Breast epithelium (tissue), 4 donors: ENCODE data around the gene FANCC. TPM values are rescaled to one million over a fixed set of nuclear protein-coding genes. Genes with fewer than 3 reads are reported as not detected.

Experiments used
- DNase-seq, 2 donors: peaks; one replicate each; pipeline ENCODE4 v3.0.0-alpha.2; 2019; ENCODE audit warnings: low spot score in 2 of 2
- H3K27ac ChIP-seq, 2 donors: fragments of 200-600 bp; sonication (generic) in 1 of 2; one replicate each; pipeline ENCODE4 v1.5.1; 2016 to 2019; ENCODE audit warnings: mild to moderate bottlenecking in 1 of 2
- H3K27me3 ChIP-seq, 2 donors: fragments of 200-600 bp; sonication (generic) in 1 of 2; one replicate each; pipeline versions ENCODE4 v1.5.1 to v1.6.0; 2017 to 2019; ENCODE audit warnings: control low read depth in 1 of 2, mild to moderate bottlenecking in 1 of 2
- H3K36me3 ChIP-seq: fragments of 200-600 bp; one replicate; pipeline ENCODE4 v1.5.1; 2019
- H3K4me1 ChIP-seq, 2 donors: fragments of 200-600 bp; sonication (generic); one replicate each; pipeline ENCODE4 v1.5.1; 2016 to 2019; ENCODE audit warnings: control low read depth in 1 of 2
- H3K4me3 ChIP-seq, 3 donors: fragments of 200-600 bp; sonication (generic); 1 replicate in 2 of 3; 2 replicates in 1 of 3; pipeline ENCODE4 v1.5.1; 2016 to 2019; ENCODE audit warnings: mild to moderate bottlenecking in 3 of 3, moderate library complexity in 2 of 3
- H3K9me3 ChIP-seq, 2 donors: fragments of 200-600 bp; sonication (generic) in 1 of 2; one replicate each; pipeline ENCODE4 v1.5.1; 2016 to 2019; ENCODE audit warnings: control low read depth in 1 of 2
- POLR2A ChIP-seq: fragments of 450-650 bp; IDR thresholded peaks from one replicate; pipeline ENCODE4 v1.6.1; 2016; ENCODE audit warnings: antibody characterized with exemption, mild to moderate bottlenecking, moderate library complexity
- POLR2AphosphoS5 ChIP-seq, 3 donors: sonication (generic); formaldehyde crosslinking; IDR thresholded peaks; one replicate each; pipeline ENCODE4 v1.6.1; 2017; ENCODE audit warnings: antibody characterized with exemption in 3 of 3
- intact Hi-C: fragments of 100-400 bp; cut with DNase I; formaldehyde crosslinking; loops from one replicate; pipeline ENCODE4 v1.15.1; 2023; ENCODE audit warnings: low total_unique reads
- total RNA-seq, 3 donors: library from RNA; depleted of rRNA; stranded (reverse); fragments of >200 nt; gene quantifications; one replicate each; pipeline ENCODE4 v1.1.0, GENCODE V29; 2016
- TF ChIP-seq, protein P1 (sequence below), 3 donors: fragments of 450-650 bp; IDR thresholded peaks; one replicate each; pipeline ENCODE4 v1.5.1; 2016 to 2017; ENCODE audit warnings: antibody characterized with exemption in 3 of 3, mild to moderate bottlenecking in 3 of 3, moderate library complexity in 3 of 3

Gene FANCC
- total RNA-seq, 3 donors from 2014 or later, result 4.2 to 11.4 (median 9.2) TPM

DNA sequence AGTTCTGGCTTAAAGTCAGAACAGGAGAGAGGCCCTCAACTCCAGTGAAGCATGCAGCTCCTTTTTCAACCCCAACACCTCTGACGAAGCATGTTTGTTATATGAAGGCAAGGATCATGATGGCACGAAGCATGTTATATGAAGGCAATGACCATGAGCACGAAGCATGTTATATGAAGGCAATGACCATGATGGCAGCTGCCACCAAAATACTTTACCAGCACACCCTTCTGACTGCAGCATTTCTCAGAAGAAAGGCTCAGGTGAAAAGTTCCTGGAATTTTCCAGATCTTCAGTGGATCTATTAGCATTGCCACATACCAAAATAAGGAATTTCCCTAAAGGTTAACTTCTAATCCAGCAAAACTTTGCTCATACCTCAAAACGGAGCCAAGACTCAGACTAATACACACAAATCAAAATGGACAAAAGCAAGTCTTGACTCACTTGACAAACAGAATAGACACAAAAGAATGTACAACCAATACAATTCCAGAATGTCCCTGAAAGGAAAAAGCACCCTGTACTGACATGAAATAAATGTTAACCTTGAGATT lies 217.4 kb downstream of the FANCC start:
- no peak for DNase-seq
- Histone ChIP-seq H3K27me3 (no peaks in the 10 kb centered on the region), H3K4me3 (no peak overlapping the region), H3K4me1 (no peaks in the 10 kb centered on the region), H3K36me3 (no peaks in the 10 kb centered on the region), H3K27ac (peak overlapping the region; percentile 68 to 81), H3K9me3 (no peaks in the 10 kb centered on the region)
- TF ChIP-seq, protein P1, sequence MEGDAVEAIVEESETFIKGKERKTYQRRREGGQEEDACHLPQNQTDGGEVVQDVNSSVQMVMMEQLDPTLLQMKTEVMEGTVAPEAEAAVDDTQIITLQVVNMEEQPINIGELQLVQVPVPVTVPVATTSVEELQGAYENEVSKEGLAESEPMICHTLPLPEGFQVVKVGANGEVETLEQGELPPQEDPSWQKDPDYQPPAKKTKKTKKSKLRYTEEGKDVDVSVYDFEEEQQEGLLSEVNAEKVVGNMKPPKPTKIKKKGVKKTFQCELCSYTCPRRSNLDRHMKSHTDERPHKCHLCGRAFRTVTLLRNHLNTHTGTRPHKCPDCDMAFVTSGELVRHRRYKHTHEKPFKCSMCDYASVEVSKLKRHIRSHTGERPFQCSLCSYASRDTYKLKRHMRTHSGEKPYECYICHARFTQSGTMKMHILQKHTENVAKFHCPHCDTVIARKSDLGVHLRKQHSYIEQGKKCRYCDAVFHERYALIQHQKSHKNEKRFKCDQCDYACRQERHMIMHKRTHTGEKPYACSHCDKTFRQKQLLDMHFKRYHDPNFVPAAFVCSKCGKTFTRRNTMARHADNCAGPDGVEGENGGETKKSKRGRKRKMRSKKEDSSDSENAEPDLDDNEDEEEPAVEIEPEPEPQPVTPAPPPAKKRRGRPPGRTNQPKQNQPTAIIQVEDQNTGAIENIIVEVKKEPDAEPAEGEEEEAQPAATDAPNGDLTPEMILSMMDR (IDR thresholded peaks at IDR 0.05), result no peak
- intact Hi-C loops, result no loop called here

DNA sequence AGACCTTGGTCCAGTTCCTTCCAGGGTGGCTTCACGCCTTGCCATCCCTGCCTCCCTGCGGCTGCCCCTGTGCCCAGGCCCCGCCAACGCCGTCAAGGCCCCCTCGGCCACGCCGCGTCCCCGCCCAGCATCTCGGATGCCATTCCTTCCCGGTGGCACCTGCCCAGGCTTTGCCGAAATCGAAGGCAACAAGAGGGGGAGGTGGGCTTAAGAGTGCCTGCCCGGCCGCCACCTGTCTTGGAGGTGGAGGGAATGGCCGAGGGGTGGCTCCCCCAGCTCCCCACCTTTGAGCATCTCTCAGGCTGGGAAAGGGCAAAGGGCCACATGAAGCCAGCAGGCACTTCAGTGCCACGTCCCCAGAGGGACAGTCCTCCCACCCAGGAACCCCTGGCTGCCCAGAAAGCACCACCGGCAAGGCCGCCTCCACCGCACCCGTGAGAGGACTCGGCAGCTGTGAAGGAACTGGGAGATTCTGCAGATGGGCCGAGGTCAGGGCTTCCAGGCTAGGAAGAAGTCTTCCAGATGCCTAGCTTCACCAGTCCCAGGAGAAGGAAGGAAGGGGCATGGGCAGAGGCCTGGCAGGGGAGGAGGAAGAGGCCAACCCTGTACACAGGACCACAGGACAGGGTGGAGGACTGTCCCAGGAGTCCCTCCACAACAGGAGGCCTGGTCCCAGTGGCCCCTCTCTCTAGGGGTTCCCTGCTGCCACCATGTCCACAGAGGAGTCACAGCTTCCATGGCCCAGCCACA lies 218.0 kb downstream of the FANCC start:
- no peaks in the 10 kb centered on the region for H3K36me3 ChIP-seq
- H3K4me3 ChIP-seq, result no peak overlapping the region
- H3K27ac ChIP-seq, result peak overlapping the region; percentile 9 to 68
- intact Hi-C loops, result no loop called here
- TF ChIP-seq POLR2A (no peak), POLR2AphosphoS5 (IDR thresholded peaks at IDR 0.05) (no peak)
- TF ChIP-seq, protein P1 (IDR thresholded peaks at IDR 0.05), result no peak
- no peaks in the 10 kb centered on the region for H3K27me3 ChIP-seq
- H3K9me3 ChIP-seq, result no peaks in the 10 kb centered on the region
- no peaks in the 10 kb centered on the region for H3K4me1 ChIP-seq
- DNase-seq, result no peak

DNA sequence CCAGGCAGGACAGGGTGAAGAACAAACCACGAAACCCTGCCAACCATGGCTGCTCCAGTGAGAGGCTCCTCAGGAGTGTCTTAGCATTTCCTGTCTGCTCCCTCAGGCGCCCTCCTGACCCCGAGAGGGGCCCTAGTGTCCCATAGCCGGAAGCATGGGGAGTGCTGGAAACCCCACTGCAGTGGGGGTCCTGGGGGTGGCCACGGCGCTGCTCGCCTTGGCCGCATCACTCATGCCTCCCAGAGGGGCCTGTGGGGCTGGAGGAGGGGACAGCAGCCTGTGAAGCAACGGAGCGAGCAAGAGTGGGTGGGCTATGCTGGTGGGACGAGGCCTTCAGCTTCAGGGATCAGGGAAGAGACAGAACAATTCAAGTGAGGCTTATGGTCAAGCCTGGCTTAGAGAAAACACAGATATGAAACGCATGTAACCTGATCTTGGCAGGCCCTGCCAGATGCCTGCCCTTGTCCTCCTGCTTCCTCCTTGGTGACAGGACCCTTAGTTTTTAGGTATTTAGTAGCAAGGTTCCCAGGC lies 219.1 kb downstream of the FANCC start:
- Histone ChIP-seq H3K27ac (no peak overlapping the region), H3K9me3 (no peaks in the 10 kb centered on the region), H3K4me3 (no peak overlapping the region), H3K27me3 (no peaks in the 10 kb centered on the region), H3K36me3 (no peaks in the 10 kb centered on the region), H3K4me1 (no peaks in the 10 kb centered on the region)
- intact Hi-C loops, result no loop called here
- DNase-seq, result no peak
- no peak for TF ChIP-seq POLR2AphosphoS5 (IDR thresholded peaks at IDR 0.05)
- TF ChIP-seq, protein P1 (IDR thresholded peaks at IDR 0.05), result no peak
- no peak for TF ChIP-seq POLR2A

DNA sequence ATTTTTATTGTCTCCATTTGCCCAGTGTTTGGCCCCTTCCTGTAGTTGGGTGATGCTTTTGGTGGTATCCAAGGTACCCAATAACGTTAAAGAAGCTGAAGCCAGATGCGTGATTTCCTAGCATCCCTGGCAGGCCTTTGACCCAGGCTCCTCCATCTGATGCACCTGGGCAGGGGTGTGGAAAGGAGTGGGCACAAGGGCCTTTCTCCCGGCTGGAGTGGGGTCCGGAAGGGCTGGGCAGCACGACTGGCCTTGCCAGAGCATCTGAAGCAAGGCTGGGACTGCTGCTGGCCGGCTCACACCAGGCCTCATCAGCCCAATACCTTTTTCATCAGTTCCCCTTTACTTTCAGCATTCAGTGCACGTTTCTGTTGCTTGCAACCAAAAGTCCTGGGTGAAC lies 220.2 kb downstream of the FANCC start:
- DNase-seq, result no peak
- intact Hi-C loops, result no loop called here
- Histone ChIP-seq H3K27me3 (no peaks in the 10 kb centered on the region), H3K4me3 (no peak overlapping the region), H3K9me3 (no peaks in the 10 kb centered on the region), H3K36me3 (no peaks in the 10 kb centered on the region), H3K27ac (no peak overlapping the region), H3K4me1 (peaks cover under 1 to 1% of the 10 kb centered on the region in 2 donors)
- TF ChIP-seq POLR2A (no peak), POLR2AphosphoS5 (IDR thresholded peaks at IDR 0.05) (no peak)
- TF ChIP-seq, protein P1 (IDR thresholded peaks at IDR 0.05), result no peak

DNA sequence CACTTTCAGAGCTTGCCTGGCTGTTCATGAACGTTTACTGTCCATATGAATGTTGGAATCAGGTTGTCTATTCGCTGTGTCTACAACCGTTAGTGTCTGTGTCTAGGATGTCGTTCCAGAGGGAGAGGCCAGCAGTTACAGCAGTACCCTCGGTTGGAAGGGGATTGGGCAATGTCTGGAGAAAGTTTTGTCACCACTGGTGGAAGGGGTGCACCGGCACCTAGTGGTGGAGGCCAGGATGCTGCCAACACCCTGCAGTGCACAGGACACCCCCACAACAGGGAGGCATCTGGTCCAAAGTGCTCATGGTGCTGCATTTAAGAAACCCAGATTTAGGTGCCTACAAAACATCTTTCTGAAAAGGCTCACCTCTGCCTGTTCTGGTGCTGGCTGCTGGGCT lies 220.7 kb downstream of the FANCC start:
- Histone ChIP-seq H3K9me3 (no peaks in the 10 kb centered on the region), H3K27ac (no peak overlapping the region), H3K27me3 (no peaks in the 10 kb centered on the region), H3K36me3 (no peaks in the 10 kb centered on the region), H3K4me1 (peaks cover 6% of the 10 kb centered on the region in 2 donors), H3K4me3 (no peak overlapping the region)
- intact Hi-C loops, result no loop called here
- TF ChIP-seq POLR2AphosphoS5 (IDR thresholded peaks at IDR 0.05) (no peak), POLR2A (no peak)
- TF ChIP-seq, protein P1 (IDR thresholded peaks at IDR 0.05), result no peak
- DNase-seq, result no peak
